CD4-positive, alpha-beta T cell treated with Interleukin-10 for 1 hour (primary cell): ENCODE measurements around the gene ADCY1.
"Not testable (repeated sequence)": the region's sequence is repeated elsewhere in the genome, so short reads cannot be mapped to it uniquely, and the experiment has no call there.

Source experiments
- DNase-seq: peaks from one replicate; pipeline ENCODE4 v3.0.0-alpha.2; 2020

ADCY1 gene

GRCh38 chr7:45573661-45574415 lies at the start of gene ADCY1:
Gene ADCY1, plus strand, starts transcription at chr7:45574368. Its CDS starts 176 bp downstream, at chr7:45574544.
- no peak for DNase-seq

GRCh38 chr7:45524445-45524844 lies 49.7 kb upstream of the ADCY1 start:
- DNase-seq: no peak

- no peak for DNase-seq
Measured at GRCh38 chr7:45525057-45525456, 49.1 kb upstream of the ADCY1 start.

GRCh38 chr7:45543473-45543872 lies 30.7 kb upstream of the ADCY1 start:
- DNase-seq: no peak

GRCh38 chr7:45545105-45545710 lies 29.0 kb upstream of the ADCY1 start:
- DNase-seq: not testable (repeated sequence)

GRCh38 chr7:45548917-45549316 lies 25.3 kb upstream of the ADCY1 start:
- not testable (repeated sequence) for DNase-seq

- no peak for DNase-seq
Measured at GRCh38 chr7:45563401-45563800, 10.8 kb upstream of the ADCY1 start.

- no peak for DNase-seq
Measured at GRCh38 chr7:45563941-45564461, 10.2 kb upstream of the ADCY1 start.

- DNase-seq: no peak
Measured at GRCh38 chr7:45564485-45564884, 9.7 kb upstream of the ADCY1 start.

- no peak for DNase-seq
Measured at GRCh38 chr7:45564886-45565455, 9.2 kb upstream of the ADCY1 start.

GRCh38 chr7:45566386-45566785 lies 7.8 kb upstream of the ADCY1 start:
- DNase-seq: no peak

GRCh38 chr7:45566961-45567360 lies 7.2 kb upstream of the ADCY1 start:
- DNase-seq: no peak

- no peak for DNase-seq
Measured at GRCh38 chr7:45567713-45568112, 6.5 kb upstream of the ADCY1 start.

GRCh38 chr7:45568536-45569289 lies 5.5 kb upstream of the ADCY1 start:
- DNase-seq: no peak

GRCh38 chr7:45569290-45569685 lies 4.9 kb upstream of the ADCY1 start:
- DNase-seq: no peak

GRCh38 chr7:45570797-45571196 lies 3.4 kb upstream of the ADCY1 start:
- DNase-seq: no peak

- no peak for DNase-seq
Measured at GRCh38 chr7:45573204-45573603, 964 bp upstream of the ADCY1 start.

- DNase-seq: no peak
Measured at GRCh38 chr7:45574416-45574668, 174 bp downstream of the ADCY1 start.

GRCh38 chr7:45574669-45575500 lies 717 bp downstream of the ADCY1 start:
- no peak for DNase-seq

GRCh38 chr7:45575501-45576248 lies 1.5 kb downstream of the ADCY1 start:
- DNase-seq: no peak

- DNase-seq: no peak
Measured at GRCh38 chr7:45576249-45576929, 2.2 kb downstream of the ADCY1 start.
